NB4 (cell line): ENCODE measurements around the gene SLC52A3.
"Not testable (repeated sequence)": the region's sequence is repeated elsewhere in the genome, so short reads cannot be mapped to it uniquely, and the experiment has no call there.

ENCODE experiments used
- DNase-seq: peaks from one replicate; pipeline ENCODE4 v3.0.0; 2010; ENCODE audit warnings: low read depth
- H3K4me3 ChIP-seq: one replicate; pipeline ENCODE4 v1.5.1; 2011; ENCODE audit warnings: mild to moderate bottlenecking, low read depth, low read length, moderate library complexity
- CTCF ChIP-seq: IDR thresholded peaks from one replicate; pipeline ENCODE4 v1.5.1; 2012; ENCODE audit warnings: low read depth, low read length
- MAX ChIP-seq: IDR thresholded peaks from 2 replicates; pipeline ENCODE4 v1.6.1; 2011; ENCODE audit warnings: low read depth, low read length
- MYC ChIP-seq: IDR thresholded peaks from 2 replicates; pipeline ENCODE4 v1.6.1; 2011; ENCODE audit warnings: low read depth, low read length
- POLR2A ChIP-seq: IDR thresholded peaks from 2 replicates; pipeline ENCODE4 v1.6.1; 2011; ENCODE audit warnings: mild to moderate bottlenecking; ENCODE audit not compliant: insufficient read length; ENCODE audit errors: extremely low read depth

SLC52A3 gene

GRCh38 chr20:801678-802077 is 33.4 kb upstream of the SLC52A3 start:
- no peak overlapping the region for H3K4me3 ChIP-seq
- no peak for DNase-seq
- TF ChIP-seq MAX (no peak), CTCF (no peak), MYC (no peak), POLR2A (no peak)

GRCh38 chr20:800026-800425 is 31.7 kb upstream of the SLC52A3 start:
- not testable (repeated sequence) for DNase-seq, H3K4me3 ChIP-seq

GRCh38 chr20:798746-799145 is 30.4 kb upstream of the SLC52A3 start:
- H3K4me3 ChIP-seq, DNase-seq: not testable (repeated sequence)

- TF ChIP-seq MYC (no peak), POLR2A (no peak), MAX (no peak), CTCF (no peak)
- no peak for DNase-seq
- H3K4me3 ChIP-seq, result no peak overlapping the region
Measured at GRCh38 chr20:796921-797320, 28.6 kb upstream of the SLC52A3 start.

- no peak overlapping the region for H3K4me3 ChIP-seq
- TF ChIP-seq MAX (no peak), CTCF (no peak), POLR2A (no peak), MYC (no peak)
Measured at GRCh38 chr20:792248-792647, 23.9 kb upstream of the SLC52A3 start.

GRCh38 chr20:791056-791455 is 22.8 kb upstream of the SLC52A3 start:
- DNase-seq, result no peak
- H3K4me3 ChIP-seq, result no peak overlapping the region
- TF ChIP-seq POLR2A (no peak), MAX (no peak), CTCF (no peak), MYC (no peak)

More at GRCh38 chr20:792248-792647, 23.9 kb upstream of the SLC52A3 start:
- no peak for DNase-seq

GRCh38 chr20:787825-788224 is 19.5 kb upstream of the SLC52A3 start:
- TF ChIP-seq MYC (no peak), CTCF (no peak), MAX (no peak), POLR2A (no peak)

More at GRCh38 chr20:787825-788224, 19.5 kb upstream of the SLC52A3 start:
- no peak overlapping the region for H3K4me3 ChIP-seq
- no peak for DNase-seq
